Mesothelial cell of epicardium (in vitro differentiated cells): ENCODE data around the gene B3GAT1. TPM values are rescaled to one million over a fixed set of nuclear protein-coding genes. Genes with fewer than 3 reads are reported as not detected.

Experiments
- DNase-seq, 2 experiments: peaks; one replicate each; pipeline ENCODE4 v3.0.0; 2021; ENCODE audit warnings: low spot score in 2 of 2; ENCODE audit not compliant: unreplicated experiment in 2 of 2
- H3K27ac Mint-ChIP-seq: 2 replicates; pipeline ENCODE4 v1.8.0; 2021; ENCODE audit warnings: mixed read lengths
- H3K27me3 Mint-ChIP-seq: 2 replicates; pipeline ENCODE4 v1.8.0; 2021; ENCODE audit warnings: low read depth, mixed read lengths
- H3K36me3 Mint-ChIP-seq: 2 replicates; pipeline ENCODE4 v1.8.0; 2021; ENCODE audit warnings: mixed read lengths
- H3K4me1 Mint-ChIP-seq: 2 replicates; pipeline ENCODE4 v1.8.0; 2021; ENCODE audit warnings: mixed read lengths
- H3K4me3 Mint-ChIP-seq: 2 replicates; pipeline ENCODE4 v1.8.0; 2021; ENCODE audit warnings: mild to moderate bottlenecking, moderate library complexity, mixed read lengths
- H3K9me3 Mint-ChIP-seq: 2 replicates; pipeline ENCODE4 v1.8.0; 2021; ENCODE audit warnings: mixed read lengths
- total RNA-seq: library from RNA; stranded (reverse); gene quantifications from 3 replicates; pipeline ENCODE4 v1.2.1, GENCODE V29; 2021
- TF ChIP-seq, protein P1 (sequence below): fragments of 200-600 bp; sonication (generic); IDR thresholded peaks from one replicate; pipeline ENCODE4 v1.5.0; 2021; ENCODE audit warnings: antibody characterized with exemption; ENCODE audit not compliant: unreplicated experiment

The B3GAT1 gene
- total RNA-seq, 1 donor from 2014 or later: 1.5 TPM

DNA sequence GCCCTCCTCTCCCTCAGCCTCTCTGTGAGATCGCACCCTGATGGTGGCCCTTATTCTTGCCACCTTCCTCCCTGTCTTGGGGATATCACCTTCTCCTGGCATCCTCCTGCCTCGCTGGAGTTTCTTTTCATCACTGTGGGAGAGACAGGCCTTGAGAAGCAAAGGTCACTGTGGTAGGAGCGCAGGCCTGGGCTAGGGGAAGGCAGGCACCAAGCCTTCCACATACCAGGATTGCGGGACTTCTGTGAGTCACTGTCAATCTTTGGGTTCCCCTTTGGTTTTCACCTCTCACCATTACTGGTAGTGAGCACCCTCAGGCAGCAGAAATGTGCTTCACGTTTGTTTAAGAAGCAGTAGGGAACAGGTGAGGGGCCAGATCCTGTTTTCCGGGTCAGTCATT, 31.2 kb upstream of the B3GAT1 start:
- no peak for DNase-seq
- Mint-ChIP-seq H3K4me3 (no peak overlapping the region), H3K9me3 (peaks cover 3% of the 10 kb centered on the region), H3K27me3 (peaks cover 63% of the 10 kb centered on the region), H3K36me3 (no peaks in the 10 kb centered on the region), H3K4me1 (no peaks in the 10 kb centered on the region), H3K27ac (no peak overlapping the region)
- TF ChIP-seq, protein P1, sequence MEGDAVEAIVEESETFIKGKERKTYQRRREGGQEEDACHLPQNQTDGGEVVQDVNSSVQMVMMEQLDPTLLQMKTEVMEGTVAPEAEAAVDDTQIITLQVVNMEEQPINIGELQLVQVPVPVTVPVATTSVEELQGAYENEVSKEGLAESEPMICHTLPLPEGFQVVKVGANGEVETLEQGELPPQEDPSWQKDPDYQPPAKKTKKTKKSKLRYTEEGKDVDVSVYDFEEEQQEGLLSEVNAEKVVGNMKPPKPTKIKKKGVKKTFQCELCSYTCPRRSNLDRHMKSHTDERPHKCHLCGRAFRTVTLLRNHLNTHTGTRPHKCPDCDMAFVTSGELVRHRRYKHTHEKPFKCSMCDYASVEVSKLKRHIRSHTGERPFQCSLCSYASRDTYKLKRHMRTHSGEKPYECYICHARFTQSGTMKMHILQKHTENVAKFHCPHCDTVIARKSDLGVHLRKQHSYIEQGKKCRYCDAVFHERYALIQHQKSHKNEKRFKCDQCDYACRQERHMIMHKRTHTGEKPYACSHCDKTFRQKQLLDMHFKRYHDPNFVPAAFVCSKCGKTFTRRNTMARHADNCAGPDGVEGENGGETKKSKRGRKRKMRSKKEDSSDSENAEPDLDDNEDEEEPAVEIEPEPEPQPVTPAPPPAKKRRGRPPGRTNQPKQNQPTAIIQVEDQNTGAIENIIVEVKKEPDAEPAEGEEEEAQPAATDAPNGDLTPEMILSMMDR: no peak

DNA sequence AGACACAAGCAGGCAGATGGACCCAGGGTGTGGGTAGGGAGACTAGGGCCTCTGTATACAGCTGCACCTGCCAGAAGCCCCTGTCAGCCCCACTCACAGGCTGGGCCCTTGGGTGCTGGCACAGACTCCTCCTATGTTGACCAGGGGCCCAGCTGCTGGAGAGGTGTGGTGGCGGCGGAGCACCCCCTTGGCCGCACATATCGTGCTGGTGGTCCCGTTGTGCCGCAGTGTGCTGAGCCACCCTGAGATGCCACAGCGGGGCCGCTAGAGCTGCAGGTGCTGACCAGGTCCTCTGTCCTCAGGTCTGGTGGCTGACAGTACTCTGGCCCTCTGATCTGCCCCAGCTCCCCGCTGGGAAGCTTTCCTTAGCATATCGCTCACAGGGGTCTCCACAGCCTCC, 30.2 kb upstream of the B3GAT1 start:
- peaks cover 60% of the 10 kb centered on the region for H3K27me3 Mint-ChIP-seq
- TF ChIP-seq, protein P1: no peak
- no peak overlapping the region for H3K4me3 Mint-ChIP-seq
- no peaks in the 10 kb centered on the region for H3K4me1 Mint-ChIP-seq
- peaks cover 3% of the 10 kb centered on the region for H3K9me3 Mint-ChIP-seq
- no peaks in the 10 kb centered on the region for H3K36me3 Mint-ChIP-seq
- DNase-seq: no peak
- no peak overlapping the region for H3K27ac Mint-ChIP-seq

- H3K36me3 Mint-ChIP-seq: no peaks in the 10 kb centered on the region
- TF ChIP-seq, protein P1: no peak
Measured at GRCh38 chr11:134441706-134442105, 29.7 kb upstream of the B3GAT1 start.

DNA sequence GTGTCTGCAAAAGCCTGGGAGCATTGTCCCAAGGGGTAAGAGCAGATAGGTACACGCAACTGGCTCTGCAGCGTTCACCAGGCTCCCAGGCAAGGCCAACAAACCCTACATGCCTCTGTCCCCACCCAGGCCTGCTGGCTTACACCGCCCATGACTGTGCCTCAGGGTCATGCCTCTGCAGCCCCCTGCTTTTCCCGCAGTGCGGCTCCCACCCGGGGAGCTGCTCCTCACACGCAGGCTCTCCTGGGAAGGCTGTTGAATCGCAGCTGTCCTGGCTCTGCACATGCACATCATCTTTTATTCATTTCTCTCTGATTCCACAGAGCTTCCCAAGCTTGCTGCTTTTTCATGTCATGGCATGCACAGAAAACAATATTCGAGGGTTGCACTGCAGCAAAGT, 29.2 kb upstream of the B3GAT1 start:
- TF ChIP-seq, protein P1: no peak
- Mint-ChIP-seq H3K27ac (no peak overlapping the region), H3K36me3 (no peaks in the 10 kb centered on the region), H3K9me3 (peaks cover 3% of the 10 kb centered on the region), H3K4me1 (no peaks in the 10 kb centered on the region), H3K4me3 (no peak overlapping the region), H3K27me3 (peaks cover 54% of the 10 kb centered on the region)
- DNase-seq: no peak

More at GRCh38 chr11:134441706-134442105, 29.7 kb upstream of the B3GAT1 start:
- H3K9me3 Mint-ChIP-seq: peaks cover 3% of the 10 kb centered on the region
- H3K4me1 Mint-ChIP-seq: no peaks in the 10 kb centered on the region
- H3K4me3 Mint-ChIP-seq: no peak overlapping the region
- no peak for DNase-seq
- peaks cover 56% of the 10 kb centered on the region for H3K27me3 Mint-ChIP-seq
- H3K27ac Mint-ChIP-seq: no peak overlapping the region

- TF ChIP-seq, protein P1: no peak
- Mint-ChIP-seq H3K4me3 (no peak overlapping the region), H3K27ac (no peak overlapping the region), H3K9me3 (peaks cover 3% of the 10 kb centered on the region), H3K36me3 (no peaks in the 10 kb centered on the region), H3K4me1 (no peaks in the 10 kb centered on the region), H3K27me3 (peaks cover 50% of the 10 kb centered on the region)
- DNase-seq: no peak
Measured at GRCh38 chr11:134440851-134441250, 28.8 kb upstream of the B3GAT1 start.
